Glomerular visceral epithelial cell (primary cell): Measurements from ENCODE around the gene TSPAN32.
"Not testable (repeated sequence)": the region's sequence is repeated elsewhere in the genome, so short reads cannot be mapped to it uniquely, and the experiment has no call there.

Source experiments
- DNase-seq: peaks from one replicate; pipeline ENCODE4 v3.0.0-alpha.2; 2016; ENCODE audit errors: extremely low spot score

Gene TSPAN32

DNA sequence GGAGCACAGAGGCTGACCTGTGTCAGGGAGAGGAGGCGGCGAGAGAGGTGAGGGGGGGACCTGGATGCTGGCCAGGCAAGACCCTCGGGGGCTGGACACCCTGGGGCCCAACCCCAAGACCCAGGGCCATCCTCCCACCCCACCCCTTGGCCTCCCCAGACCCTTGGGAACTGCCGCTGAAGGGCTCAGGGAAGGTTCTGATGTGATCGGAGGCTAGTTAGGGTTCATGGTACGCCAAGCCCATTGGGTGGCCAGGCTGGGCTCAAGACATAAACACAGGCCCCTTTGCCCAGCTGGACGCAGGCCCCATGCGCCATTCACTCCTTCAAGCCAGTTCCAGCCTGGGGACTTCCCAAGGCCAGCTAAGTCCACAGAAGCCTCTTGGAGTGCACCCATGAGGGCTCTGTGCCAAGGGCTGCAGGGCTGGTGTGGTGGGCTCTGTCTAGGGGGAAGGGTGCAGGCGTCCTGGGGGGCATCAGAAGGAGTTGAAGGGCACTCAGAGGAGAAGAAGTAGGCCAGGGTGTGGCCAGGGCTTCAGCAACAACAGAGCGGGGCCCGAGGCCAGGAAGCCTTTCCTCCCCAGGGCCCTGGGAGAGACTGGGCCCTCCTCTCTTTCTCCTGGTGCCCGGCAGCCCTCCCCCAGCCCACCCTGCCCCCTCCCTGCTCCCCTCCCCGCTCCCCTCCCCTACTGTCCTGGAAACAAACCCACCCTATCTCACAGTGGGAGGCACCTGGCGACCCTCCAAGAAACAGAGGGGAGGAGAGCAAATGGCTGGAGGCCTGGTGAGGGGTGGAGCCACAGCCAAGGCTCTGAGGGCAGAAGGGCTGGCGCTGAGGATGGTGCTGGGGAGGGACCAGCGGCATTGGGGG, 12.9 kb downstream of the TSPAN32 start:
- DNase-seq = no peak

DNA sequence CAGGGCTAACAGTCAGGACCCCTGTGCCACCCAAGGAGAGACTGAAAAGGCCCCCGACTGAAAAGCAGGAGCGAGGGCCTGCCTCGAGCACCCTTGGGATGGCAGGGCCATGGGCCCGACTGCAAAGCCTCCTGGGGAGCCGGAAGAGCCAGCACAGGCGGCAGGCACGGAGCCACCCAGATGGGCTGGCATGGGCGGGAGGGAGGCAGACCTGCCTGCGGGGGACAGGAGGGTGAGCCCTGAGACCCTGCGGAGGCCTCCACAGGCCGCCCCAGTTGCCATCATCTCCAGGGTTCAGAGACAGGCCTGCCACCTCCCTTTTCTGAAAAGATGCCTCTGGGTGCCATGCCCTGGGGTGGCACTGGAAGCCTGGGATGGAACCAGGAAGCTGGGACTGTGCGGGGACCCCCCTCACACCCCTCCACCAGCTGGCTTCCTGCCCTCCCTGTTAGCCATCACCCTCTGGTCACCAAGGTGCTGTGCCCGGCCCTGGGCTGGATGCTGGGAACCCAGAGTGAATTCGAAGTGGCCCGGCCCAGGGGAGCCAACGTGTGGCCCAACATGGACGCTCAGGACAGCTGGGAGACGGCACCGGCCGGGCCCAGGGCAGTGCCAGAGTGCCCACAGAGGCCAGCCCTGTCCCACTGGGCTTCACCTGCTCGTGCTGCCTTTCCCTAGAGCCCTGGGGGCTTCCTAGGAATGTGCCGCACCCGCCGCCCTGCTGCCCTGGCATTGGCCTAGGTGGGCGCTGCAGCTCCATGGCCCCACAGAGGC, 13.8 kb downstream of the TSPAN32 start:
- DNase-seq = no peak

DNA sequence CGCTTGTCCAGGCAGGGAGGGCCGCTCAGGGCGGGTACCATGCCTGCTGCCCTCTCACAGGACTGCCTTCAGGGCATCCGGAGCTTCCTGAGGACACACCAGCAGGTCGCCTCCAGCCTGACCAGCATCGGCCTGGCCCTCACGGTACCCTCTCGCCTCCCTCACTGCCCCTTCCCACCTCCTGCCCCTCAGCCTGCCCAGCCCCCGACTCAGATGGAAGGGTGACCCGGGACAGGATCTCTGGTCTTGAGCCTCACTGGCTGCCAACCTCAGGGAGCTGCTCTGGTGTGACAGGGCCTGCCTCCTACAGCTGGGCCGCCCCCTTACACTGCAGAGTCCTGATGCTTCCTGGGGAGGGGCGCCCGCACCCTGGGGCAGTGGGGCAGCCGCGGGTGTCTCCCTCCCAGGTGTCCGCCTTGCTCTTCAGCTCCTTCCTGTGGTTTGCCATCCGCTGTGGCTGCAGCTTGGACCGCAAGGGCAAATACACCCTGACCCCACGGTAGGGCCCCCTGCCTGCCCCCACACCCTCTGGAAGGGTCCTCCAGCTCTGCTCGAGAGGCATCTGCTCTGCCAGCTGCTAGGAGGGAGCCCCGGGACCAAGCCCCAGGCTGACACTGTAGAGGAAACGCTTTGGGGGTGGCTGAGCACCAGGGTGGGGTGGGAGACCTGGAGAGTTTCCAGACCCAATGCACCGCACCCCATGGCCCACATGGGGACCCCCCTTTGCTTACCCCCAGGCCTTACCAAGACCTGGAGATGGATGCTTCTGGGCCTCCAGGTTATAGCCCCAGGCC, 14.6 kb downstream of the TSPAN32 start:
- DNase-seq = no peak

DNA sequence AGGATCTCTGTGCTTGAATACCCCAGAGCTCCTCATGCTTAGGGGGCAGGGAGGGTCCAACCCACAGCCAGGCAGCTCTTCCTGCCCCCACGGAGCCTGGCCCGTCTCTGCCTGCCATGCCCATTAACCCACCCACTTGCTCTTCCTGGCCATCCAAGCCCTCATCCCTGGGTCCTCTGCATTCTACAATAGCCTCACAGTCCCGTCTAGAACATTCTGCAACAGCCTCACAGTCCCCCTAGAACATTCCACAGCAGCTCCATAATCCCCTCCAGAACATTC, 15.1 kb downstream of the TSPAN32 start:
- DNase-seq = no peak

DNA sequence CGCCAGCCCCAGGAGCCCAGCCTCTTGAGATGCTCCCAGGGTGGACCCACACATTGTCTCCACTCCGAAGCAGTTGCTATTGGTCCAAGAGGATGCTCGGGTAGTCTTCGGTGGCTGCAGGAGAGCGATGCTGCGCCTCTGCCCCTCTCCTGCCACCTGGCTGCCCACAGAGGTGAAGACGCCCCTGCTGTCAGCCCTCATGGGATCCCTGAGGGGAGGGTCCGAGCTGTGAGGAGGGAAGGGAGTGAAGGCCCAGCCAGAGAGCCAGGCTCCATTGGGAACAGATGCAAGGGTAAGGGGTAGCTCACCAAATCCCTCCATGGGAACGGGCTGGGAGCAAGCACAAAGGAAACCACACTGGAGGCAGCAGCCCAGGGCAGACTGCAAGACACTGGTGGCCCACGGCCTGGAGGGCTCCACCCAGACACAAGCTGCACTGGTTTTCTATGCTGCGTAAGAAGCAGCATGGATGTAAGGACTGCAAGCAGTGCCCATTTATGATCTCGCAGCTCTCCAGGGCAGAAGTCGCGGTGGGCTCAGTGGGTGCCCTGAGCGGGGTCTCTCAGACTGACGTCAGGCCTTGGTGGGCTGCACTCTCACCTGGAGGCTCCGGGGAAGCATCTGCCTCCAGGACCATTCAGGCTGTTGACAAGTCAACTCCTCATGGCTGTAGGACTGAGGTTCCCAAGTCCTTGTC, 15.7 kb downstream of the TSPAN32 start:
- no peak for DNase-seq

DNA sequence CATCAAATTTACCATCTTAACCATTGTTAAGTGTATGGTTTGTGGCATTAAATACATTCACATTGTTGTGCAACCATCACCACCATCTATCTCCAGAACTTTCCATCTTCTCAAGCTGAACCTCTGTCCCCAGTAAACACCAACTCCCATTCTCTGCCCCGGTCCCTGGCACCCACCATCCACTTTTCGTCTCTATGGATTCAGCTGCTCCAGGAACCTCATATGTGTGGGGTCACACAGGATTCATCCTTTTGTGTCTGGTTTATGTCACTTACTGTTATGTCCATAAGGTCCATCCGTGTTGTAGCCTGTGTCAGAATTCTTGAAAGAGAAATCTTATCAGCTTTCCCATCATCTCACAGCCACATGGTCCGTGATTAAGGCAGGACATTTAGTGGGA, 16.3 kb downstream of the TSPAN32 start:
- no peak for DNase-seq

DNA sequence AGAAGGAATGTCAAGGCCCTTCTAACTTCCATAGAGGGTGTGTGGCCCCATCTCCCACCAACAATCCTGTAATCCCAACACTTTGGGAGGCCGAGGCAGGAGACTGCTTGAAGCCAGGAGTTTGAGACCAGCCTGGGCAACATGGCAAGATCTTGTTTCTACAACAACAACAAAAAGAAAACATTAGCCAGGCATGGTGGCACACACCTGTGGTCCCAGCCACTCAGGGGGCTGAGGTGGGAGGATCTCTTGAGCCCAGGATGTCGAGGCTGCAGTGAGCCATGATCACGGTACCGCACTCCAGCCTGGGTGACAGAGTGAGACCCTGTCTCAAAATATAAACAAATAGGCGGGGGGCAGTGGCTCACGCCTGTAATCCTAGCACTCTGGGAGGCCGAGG, 16.9 kb downstream of the TSPAN32 start:
- DNase-seq = no peak

DNA sequence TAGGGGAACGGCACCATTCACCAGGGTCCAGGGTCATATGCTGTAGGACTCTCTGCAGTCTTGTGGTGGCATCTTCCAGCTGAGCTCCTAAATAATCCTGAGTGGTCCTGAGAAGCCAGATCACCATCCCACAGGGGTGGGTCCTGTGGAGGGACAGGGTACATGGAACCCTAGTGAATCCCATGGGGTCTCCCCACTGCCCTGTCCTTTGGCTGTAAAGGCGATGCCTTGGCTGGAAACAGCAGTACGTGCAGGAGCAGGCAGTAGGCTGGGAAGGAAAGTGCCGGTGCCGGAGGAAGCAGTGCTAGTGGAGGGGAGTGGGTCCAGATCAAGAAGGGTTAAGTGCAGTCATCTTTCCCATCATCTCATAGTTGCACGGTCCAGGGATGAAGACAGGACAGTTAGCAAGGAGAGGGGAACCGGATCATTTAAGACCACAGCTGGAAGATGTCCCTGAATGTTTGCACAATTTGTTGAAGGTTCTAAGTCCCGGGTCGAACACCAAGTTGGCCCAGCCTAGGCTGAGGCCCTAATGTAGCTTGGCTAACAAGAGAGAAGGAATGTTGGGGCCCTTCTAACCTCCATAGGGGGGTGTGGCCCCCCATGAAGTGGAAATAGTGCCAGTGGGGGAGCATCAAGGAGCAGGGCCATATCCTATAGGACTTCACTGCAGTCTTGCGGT, 18.1 kb downstream of the TSPAN32 start:
- no peak for DNase-seq

DNA sequence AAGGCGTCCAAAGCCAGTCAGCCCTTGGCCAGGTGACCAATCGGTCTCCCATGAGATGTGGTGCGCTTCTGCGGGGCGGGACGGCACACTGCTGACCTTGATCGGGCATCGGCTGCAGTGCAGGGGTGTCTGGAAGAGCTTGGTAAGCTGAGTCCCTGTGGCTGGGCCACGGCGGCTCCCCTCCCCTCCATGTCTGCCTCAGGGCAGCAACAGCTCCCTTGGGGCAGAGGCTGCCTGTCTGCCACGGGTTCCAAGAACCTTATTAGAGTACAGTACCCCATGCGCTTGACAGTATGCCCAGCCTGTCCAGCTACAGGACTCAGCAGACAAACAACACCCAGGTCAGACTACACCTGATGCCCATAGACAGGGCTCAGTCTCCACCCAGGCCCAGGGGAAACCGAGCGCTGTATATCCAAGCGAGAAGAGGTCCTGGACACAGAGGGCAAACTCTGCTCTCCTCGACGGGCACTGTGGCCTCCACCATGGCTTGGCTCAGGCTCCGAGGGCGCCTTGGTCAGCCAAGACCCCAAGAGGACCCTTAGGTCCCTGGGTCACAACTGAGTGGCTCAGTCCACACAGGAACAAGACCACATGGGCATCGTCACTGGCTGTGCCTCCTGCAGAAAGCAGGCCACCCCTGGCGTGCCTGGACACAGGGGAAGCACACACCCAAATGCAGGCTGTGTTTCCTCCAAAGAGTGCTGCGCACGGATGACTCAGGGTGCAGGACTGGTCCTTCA, 18.9 kb downstream of the TSPAN32 start:
- no peak for DNase-seq

DNA sequence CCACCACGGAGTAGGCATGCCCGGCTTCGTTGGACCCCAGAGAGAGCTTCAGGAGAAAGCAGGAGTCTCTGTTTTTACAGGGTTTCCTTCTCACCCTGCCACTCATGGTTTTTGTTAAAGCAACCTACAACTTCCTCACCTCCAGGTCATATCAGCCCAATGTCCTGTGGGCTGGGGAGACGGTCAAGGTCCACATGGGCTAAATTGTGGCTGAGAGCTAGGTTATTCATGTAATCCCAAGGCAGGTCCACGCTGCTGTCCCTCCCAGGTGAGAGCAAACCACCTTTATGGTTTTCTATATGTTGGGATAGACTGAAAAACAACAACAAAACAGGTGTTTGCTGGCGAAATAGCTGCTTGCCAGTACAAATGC, 19.5 kb downstream of the TSPAN32 start:
- DNase-seq = no peak

DNA sequence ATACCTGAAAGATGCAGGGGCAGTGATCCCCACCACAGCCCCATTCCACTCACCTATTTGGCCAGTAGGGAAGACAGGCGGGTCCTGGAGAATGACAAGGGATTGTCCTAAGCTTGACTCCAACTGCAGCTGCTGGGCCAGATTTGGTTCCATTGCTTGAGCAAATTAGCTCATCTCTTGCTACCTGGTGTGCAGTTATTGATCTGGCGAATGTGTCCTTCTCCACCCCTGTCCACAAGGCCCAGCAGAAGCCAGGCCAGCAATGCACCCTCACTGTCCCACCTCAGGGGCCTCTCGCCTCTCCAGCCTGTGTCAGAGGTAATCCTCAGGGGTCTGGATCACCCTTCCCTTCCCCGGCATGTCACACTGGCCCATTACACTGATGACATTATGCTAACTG, 23.3 kb downstream of the TSPAN32 start:
- DNase-seq = no peak

DNA sequence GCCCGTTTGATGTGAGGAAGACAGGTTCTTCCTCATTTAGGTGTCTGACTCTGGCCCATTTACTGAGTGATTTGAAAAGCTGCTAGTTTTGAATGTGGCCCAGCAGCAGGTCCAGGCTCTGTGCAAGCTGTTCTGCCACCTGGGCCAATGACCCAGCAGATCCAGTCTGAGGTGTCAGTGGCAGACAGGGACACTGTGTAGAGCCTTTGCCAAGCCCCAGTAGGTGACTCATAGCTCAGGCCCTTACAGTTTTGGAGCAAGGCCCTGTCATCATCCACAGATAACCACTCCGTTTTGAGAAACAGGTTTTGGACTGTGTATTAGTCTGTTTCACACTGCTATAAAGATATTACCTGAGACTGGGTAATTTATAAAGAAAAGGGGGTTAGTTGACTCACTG, 23.9 kb downstream of the TSPAN32 start:
- no peak for DNase-seq

DNA sequence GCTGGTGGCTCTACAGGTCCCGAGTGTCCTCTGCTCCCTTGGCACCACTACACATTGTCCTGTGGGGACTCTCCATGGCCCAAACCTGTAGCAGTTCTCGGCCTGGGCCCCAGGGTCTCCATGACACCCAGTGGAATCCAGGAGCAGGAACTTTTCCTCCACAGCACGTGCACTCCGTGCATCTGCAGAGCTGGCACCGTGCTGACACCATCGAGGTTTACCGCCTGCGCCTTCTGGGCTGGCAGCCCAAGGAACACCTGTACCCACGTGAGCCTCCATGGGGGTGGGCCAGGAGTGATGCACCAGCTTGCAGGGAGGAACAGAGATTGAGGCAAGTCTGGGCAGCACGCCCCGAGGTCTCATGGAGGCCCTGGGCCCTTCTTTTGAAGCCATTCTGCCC, 25.2 kb downstream of the TSPAN32 start:
- DNase-seq = no peak

DNA sequence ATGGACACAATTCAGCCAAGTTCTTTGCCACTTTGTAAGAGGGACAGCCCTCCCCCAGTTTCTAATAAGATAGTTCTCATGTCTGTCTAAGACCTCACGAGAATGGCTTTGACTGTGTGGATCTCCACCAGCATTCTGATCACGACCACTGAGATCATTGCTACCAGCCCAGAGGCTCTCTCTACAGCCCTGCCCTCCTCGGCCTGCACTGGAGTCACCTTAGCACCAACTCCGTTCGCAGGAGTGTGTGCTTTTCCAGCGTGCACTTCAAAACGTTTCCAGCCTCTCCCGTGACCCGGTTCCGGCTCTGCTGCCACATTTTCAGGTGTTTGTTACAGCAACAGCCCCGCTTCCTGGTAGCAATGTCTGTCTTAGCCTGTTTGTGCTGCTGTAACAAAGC, 26.2 kb downstream of the TSPAN32 start:
- no peak for DNase-seq

DNA sequence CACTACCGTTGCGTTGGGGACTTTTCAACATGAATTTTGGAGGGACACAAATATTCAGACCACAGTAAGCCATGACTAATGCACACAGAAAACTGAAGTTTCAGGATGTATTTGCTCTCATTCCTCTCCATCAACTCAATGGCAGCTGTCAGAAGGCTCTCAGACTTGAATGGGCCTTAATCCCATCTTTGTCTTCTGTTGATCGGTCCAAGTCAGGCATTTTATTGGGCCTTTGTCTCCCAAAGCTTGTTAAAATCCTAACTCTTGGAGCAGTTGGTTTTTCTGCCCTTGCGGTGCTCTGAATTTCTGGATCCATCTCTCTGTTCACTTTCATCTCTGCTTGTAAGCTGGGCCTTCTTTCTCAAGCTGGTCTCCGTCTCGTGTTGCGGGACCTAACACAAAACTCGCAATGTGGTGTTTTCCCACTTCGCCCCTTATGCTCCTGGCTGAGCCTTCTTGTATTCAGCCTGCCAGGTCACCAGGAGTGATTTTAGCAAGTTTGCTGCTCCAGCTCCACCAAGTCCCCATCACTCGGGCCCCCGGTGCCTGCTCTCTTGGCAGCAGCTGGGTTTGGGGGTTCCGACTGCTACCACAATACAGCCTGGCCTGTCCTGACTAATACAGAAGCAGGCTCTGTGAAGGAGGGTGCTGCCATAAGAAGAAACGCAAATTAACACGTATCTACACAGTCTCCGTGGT, 27.0 kb downstream of the TSPAN32 start:
- no peak for DNase-seq

DNA sequence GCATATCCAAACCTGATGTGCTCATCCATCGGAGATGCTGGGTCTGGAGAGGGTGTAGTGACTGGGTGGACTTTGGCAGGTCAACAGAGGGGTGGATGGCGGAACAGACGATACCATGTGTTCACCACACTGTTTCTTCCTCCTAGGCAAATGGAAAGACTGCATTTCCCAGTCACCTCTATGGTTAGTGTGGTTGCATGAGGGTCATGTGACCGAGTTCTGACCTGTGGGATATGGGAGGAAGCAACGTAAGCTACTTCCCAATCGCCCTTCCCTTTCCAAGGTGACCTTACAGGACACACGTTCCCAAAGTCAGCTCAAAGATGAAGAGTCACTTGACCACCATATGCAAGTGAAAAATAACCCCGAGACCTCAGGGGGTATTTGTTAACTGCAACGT, 27.7 kb downstream of the TSPAN32 start:
- DNase-seq = no peak

DNA sequence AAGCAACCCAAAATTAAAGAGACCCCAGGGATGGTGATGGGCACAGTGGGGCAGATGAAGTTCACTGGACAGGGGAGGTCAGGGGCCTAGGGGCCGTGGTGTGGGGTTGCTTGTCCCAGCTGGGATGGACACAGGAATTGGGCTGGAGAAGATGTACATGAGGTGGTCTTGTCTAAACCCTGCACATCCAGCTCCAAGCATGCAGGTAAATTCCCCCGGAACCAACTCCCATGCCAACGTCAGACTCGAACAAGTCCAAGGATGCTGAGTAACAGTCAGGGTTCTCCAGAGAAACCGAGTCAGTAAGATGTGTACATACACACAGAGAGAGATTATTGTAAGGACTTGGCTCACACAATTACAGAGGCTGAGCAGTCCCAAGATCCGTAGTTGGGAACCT, 28.9 kb downstream of the TSPAN32 start:
- DNase-seq = no peak

DNA sequence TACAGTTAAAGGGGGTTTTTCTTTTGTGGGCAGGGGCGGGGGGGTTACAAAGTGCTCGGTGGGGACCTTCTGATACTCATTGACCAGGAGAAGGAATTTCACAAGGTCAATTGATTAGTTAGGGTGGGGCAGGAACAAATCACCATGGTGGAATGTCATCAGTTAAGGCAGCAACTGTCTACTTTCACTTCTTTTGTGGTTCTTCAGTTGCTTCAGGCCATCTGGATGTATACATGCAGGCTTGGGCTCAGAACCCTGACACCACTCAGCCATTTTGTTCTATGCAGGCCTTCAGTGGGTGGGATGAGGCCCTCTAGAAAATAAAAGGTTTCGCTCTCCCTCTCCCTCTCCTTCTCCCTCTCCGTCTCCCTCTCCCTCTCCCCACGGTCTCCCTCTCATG, 29.6 kb downstream of the TSPAN32 start:
- no peak for DNase-seq

DNA sequence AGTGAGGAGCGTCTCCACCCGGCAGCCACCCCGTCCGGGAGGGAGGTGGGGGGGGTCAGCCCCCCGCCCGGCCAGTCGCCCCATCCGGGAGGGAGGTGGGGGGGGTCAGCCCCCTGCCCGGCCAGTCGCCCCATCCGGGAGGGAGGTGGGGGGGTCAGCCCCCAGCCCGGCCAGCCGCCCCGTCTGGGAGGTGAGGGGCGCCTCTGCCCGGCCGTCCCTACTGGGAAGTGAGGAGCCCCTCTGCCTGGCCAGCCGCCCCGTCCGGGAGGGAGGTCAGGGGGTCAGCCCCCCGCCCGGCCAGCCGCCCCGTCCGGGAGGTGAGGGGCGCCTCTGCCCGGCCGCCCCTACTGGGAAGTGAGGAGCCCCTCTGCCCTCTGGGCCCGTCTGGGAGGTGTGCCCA, 30.8 kb downstream of the TSPAN32 start:
- DNase-seq = not testable (repeated sequence)
